ENCODE results near the gene RTN4R.
A peak's percentile ranks its signal among the peaks of the same experiment; 100 is the strongest.
"Not testable (repeated sequence)": the region's sequence is repeated elsewhere in the genome, so short reads cannot be mapped to it uniquely, and the experiment has no call there.

Gene RTN4R

GRCh38 chr22:20305894-20306645 lies 38.0 kb upstream of the RTN4R start:
- no peak for DNase-seq (ENCODE audit: low spot score)

GRCh38 chr22:20305230-20305893 lies 37.2 kb upstream of the RTN4R start:
- DNase-seq (ENCODE audit: low spot score): not testable (repeated sequence)

GRCh38 chr22:20304646-20305045 lies 36.5 kb upstream of the RTN4R start:
- no peak for DNase-seq (ENCODE audit: low spot score)

GRCh38 chr22:20303229-20303534 lies 35.1 kb upstream of the RTN4R start:
- not testable (repeated sequence) for DNase-seq (ENCODE audit: low spot score)

- DNase-seq (ENCODE audit: low spot score): no peak
These were observed 34.5 kb upstream of the RTN4R start for GRCh38 chr22:20302438-20303228.

- no peak for DNase-seq (ENCODE audit: low spot score)
These were observed 31.6 kb upstream of the RTN4R start for GRCh38 chr22:20299746-20300136.

- DNase-seq (ENCODE audit: low spot score): peak; percentile 82
These were observed 31.0 kb upstream of the RTN4R start for GRCh38 chr22:20298803-20299745.

- DNase-seq (ENCODE audit: low spot score): no peak
These were observed 30.1 kb upstream of the RTN4R start for GRCh38 chr22:20298110-20298802.

- DNase-seq (ENCODE audit: low spot score): no peak
These were observed 29.4 kb upstream of the RTN4R start for GRCh38 chr22:20297414-20298109.

GRCh38 chr22:20296598-20296997 lies 28.5 kb upstream of the RTN4R start:
- no peak for DNase-seq (ENCODE audit: low spot score)

GRCh38 chr22:20295262-20296064 lies 27.3 kb upstream of the RTN4R start:
- DNase-seq (ENCODE audit: low spot score): no peak

GRCh38 chr22:20292673-20293232 lies 24.6 kb upstream of the RTN4R start:
- no peak for DNase-seq (ENCODE audit: low spot score)

GRCh38 chr22:20292108-20292507 lies 24.0 kb upstream of the RTN4R start:
- no peak for DNase-seq (ENCODE audit: low spot score)

- no peak for DNase-seq (ENCODE audit: low spot score)
These were observed 23.5 kb upstream of the RTN4R start for GRCh38 chr22:20291604-20292063.

- DNase-seq (ENCODE audit: low spot score): no peak
These were observed 23.1 kb upstream of the RTN4R start for GRCh38 chr22:20291249-20291586.

GRCh38 chr22:20290578-20291248 lies 22.6 kb upstream of the RTN4R start:
- no peak for DNase-seq (ENCODE audit: low spot score)

- no peak for DNase-seq (ENCODE audit: low spot score)
These were observed 21.9 kb upstream of the RTN4R start for GRCh38 chr22:20290045-20290392.

GRCh38 chr22:20289182-20290044 lies 21.3 kb upstream of the RTN4R start:
- not testable (repeated sequence) for DNase-seq (ENCODE audit: low spot score)
